Erythroblast (primary cell): Measurements from ENCODE around the gene MGLL.

ENCODE experiments used
- GATA1 ChIP-seq: IDR thresholded peaks from 2 replicates; pipeline ENCODE4 v1.6.1; 2011; ENCODE audit warnings: low read depth, mild to moderate bottlenecking, control low read depth, low read length, moderate library complexity
- POLR2A ChIP-seq: IDR thresholded peaks from 2 replicates; pipeline ENCODE4 v1.6.1; 2011; ENCODE audit warnings: mild to moderate bottlenecking, low read length

- TF ChIP-seq POLR2A (no peak), GATA1 (no peak)
These were observed 3.2 kb downstream of the MGLL start for GRCh38 chr3:127819086-127819485.
